Umbilical cord (tissue), 2 donors: ENCODE measurements around the gene MLPH. TPM values are rescaled to one million over a fixed set of nuclear protein-coding genes. Genes with fewer than 3 reads are reported as not detected.

Source experiments
- DNase-seq: peaks from one replicate; pipeline ENCODE4 v3.0.0-alpha.2; 2015; ENCODE audit warnings: low spot score
- total RNA-seq: library from RNA; depleted of rRNA; stranded (reverse); fragments of >200 nt; gene quantifications from one replicate; pipeline ENCODE4 v1.2.3, GENCODE V29; 2014; ENCODE audit warnings: low replicate concordance; ENCODE audit not compliant: insufficient read depth

MLPH gene
- total RNA-seq, 1 donor from 2014 or later, result 18.5 TPM

GRCh38 chr2:237600205-237600846, 113.3 kb downstream of the MLPH start:
- DNase-seq, result peak; percentile 90

DNA sequence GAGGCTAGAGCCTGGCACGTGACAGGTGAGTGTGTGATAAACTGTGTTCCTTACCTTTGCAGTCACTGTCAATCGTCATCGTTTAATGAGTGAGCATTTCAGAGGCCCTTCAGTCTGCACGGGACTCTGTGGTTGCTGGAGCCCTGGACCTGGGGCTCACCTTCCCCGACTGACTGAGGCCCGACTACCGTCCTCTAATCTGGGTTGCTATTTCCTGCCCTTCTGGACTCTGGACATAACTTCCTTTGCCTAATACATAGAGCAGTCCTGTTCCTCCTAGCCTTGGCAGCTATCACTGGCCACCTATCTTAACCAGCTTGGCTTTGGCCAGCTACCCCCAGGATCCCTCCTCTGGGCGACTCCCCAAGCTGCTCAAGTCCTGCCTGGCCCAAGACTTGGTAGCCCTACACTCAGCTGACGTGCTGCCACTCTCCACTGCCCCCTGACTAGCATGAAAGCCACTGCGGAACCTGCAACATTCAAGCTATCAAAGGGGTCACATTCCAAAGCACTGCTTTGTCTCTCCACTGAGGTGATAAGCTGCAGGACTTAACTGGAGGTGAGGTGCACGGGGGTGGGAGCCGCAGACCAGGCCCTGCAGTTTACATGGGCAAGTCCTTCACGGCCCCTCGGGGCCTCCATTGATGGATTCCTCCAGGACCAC, 114.5 kb downstream of the MLPH start:
- DNase-seq, result no peak

GRCh38 chr2:237602409-237602808, 115.4 kb downstream of the MLPH start:
- DNase-seq, result no peak

- no peak for DNase-seq
These were observed 116.1 kb downstream of the MLPH start for GRCh38 chr2:237603049-237603717.

DNA sequence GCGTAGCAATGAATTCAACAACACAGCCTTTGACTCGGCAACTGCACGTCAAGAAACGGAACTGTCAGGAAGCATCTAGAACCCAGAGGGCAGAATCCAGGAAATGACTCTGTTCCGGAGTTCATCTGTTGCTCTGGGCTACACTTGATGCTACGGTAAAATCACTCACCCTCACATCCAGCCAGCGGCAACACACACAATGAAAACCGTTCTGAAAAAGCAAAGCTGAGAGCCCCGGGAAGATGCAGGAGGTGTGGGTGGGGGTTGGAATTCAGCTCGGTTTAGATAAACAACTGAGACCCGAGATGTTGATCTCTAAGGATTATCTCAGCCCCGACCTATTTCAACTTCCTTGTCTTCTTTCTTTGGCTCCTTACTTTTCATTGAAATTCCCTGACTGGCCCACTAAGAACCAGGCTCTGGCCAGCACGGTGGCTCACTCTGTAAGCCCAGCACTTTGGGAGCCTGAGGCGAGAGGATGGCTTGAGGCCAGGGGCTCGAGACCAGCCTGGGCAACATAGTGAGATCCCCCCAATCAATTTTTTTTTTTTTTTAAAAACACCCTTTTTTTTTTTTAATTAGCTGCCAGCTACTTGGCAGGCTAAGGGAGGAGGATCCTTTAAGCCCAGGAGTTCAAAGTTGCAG, 116.8 kb downstream of the MLPH start:
- peak; percentile 57 for DNase-seq

- DNase-seq, result no peak
These were observed 117.3 kb downstream of the MLPH start for GRCh38 chr2:237604391-237604790.

Other genes with a start within 250 kb of the MLPH start
- 1,957 TPM for gene COL6A3, start 73.1 kb upstream of the MLPH start, total RNA-seq
- not detected for gene PRLH, start 79.3 kb downstream of the MLPH start, total RNA-seq
- 1.2 TPM for gene RAB17, start 103.5 kb downstream of the MLPH start, total RNA-seq
- 76.3 TPM for gene LRRFIP1, start 140.3 kb downstream of the MLPH start, total RNA-seq